HepG2 (cell line): Measurements from ENCODE around the gene MON1A. TPM values are rescaled to one million over a fixed set of nuclear protein-coding genes. Genes with fewer than 3 reads are reported as not detected.

Experiments
- ATAC-seq: fragments of 200-7000 bp; cut with Tn5 transposase; 3 replicates; pipeline ENCODE4 v1.9.1; 2020; ENCODE audit warnings: mild to moderate bottlenecking, moderate library complexity
- BruUV-seq: library from RNA; stranded (reverse); fragments of 400-500 nt; replicated peaks from 2 replicates; lab custom pipeline; 2021; lab: Mats Ljungman, UMichigan
- CTCF ChIA-PET: fragments of 300-600 bp; formaldehyde crosslinking; extraction: SDS; loops from one replicate; lab custom pipeline; 2021; ENCODE audit warnings: low total read pairs, inconsistent platforms, low intra/inter-chr PET ratio; lab: Yijun Ruan, JAX
- POLR2A ChIA-PET: fragments of 350-600 bp; sonication (Branson Sonifier 250); formaldehyde crosslinking; loops from one replicate; lab custom pipeline; 2020; ENCODE audit warnings: antibody characterized with exemption, inconsistent platforms; lab: Yijun Ruan, JAX
- DNase-seq: peaks from one replicate; pipeline ENCODE4 v3.0.0-alpha.2; 2015; ENCODE audit warnings: low spot score
- FAIRE-seq: peaks from 3 replicates; lab custom pipeline; 2011; peaks lifted over from hg19 to GRCh38; lab: Jason Lieb, UNC
- H2AFZ ChIP-seq: one replicate; pipeline ENCODE4 v1.6.1; 2011; ENCODE audit warnings: low read length, inconsistent platforms
- H3K27ac ChIP-seq: fragments of 300-600 bp; 3 replicates; pipeline ENCODE4 v1.8.0; 2011; ENCODE audit warnings: mixed run types, mild to moderate bottlenecking, mixed read lengths, low read length, inconsistent platforms; ENCODE audit not compliant: insufficient read depth; ENCODE audit errors: extremely low read length
- H3K27me3 ChIP-seq, 2 experiments: fragments of 200-600 bp in 1 of 2; 2 replicates in 1 of 2; 3 replicates in 1 of 2; pipeline versions ENCODE4 v1.6.0 to v1.8.0; 2011; ENCODE audit warnings: low read length in 2 of 2, mild to moderate bottlenecking in 2 of 2, moderate library complexity in 2 of 2, inconsistent platforms in 1 of 2; ENCODE audit not compliant: insufficient read depth in 2 of 2, control insufficient read depth in 1 of 2
- H3K36me3 ChIP-seq, 2 experiments: fragments of 200-600 bp in 1 of 2; replicated peaks in 1 of 2; 2 replicates in 1 of 2; 3 replicates in 1 of 2; pipeline versions ENCODE4 v1.5.1 to v1.8.0; 2011; ENCODE audit warnings: low read length in 2 of 2, inconsistent platforms in 1 of 2; ENCODE audit not compliant: insufficient read depth in 2 of 2, control insufficient read depth in 1 of 2
- H3K4me1 ChIP-seq: 2 replicates; pipeline ENCODE4 v1.5.1; 2012; ENCODE audit warnings: low read length, inconsistent platforms; ENCODE audit not compliant: insufficient read depth
- H3K4me2 ChIP-seq: 2 replicates; pipeline ENCODE4 v1.6.0; 2011; ENCODE audit warnings: low read depth, low read length, inconsistent platforms
- H3K4me3 ChIP-seq, 3 experiments: fragments of 200-600 bp in 1 of 3; sonication (generic), shearing (Covaris generic) in 1 of 3; replicated peaks in 1 of 3; 2 replicates each; pipeline ENCODE4 v1.5.1; 2011 to 2016; ENCODE audit warnings: low read length in 3 of 3, inconsistent platforms in 2 of 3, low read depth in 2 of 3, mild to moderate bottlenecking in 2 of 3, control low read depth in 1 of 3, mixed read lengths in 1 of 3; ENCODE audit not compliant: insufficient read depth in 1 of 3
- H3K79me2 ChIP-seq: one replicate; pipeline ENCODE4 v1.6.1; 2011; ENCODE audit warnings: low read length, inconsistent platforms; ENCODE audit not compliant: insufficient read depth
- H3K9ac ChIP-seq: 2 replicates; pipeline ENCODE4 v1.6.0; 2011; ENCODE audit warnings: mild to moderate bottlenecking, low read depth, low read length, inconsistent platforms; ENCODE audit not compliant: insufficient read depth
- H3K9me3 ChIP-seq: 2 replicates; pipeline ENCODE4 v1.5.1; 2012; ENCODE audit warnings: mild to moderate bottlenecking, low read length
- H4K20me1 ChIP-seq: 2 replicates; pipeline ENCODE4 v1.6.0; 2011; ENCODE audit warnings: inconsistent platforms, mild to moderate bottlenecking, low read length, moderate library complexity; ENCODE audit not compliant: insufficient read depth
- EHMT2 ChIP-seq: fragments of 200-600 bp; sonication (generic); IDR thresholded peaks from 2 replicates; pipeline ENCODE4 v1.7.0; 2017; ENCODE audit warnings: antibody characterized with exemption, low read depth, low read length, borderline replicate concordance
- HES4 ChIP-seq: sonication (generic); formaldehyde crosslinking; IDR thresholded peaks from 2 replicates; pipeline ENCODE4 v1.9.0; 2021; ENCODE audit warnings: mild to moderate bottlenecking, missing genetic modification reagents, borderline replicate concordance
- JUNB ChIP-seq: sonication (generic); formaldehyde crosslinking; IDR thresholded peaks from 2 replicates; pipeline ENCODE4 v1.8.0; 2022; ENCODE audit warnings: missing genetic modification reagents, mild to moderate bottlenecking, borderline replicate concordance
- KDM5B ChIP-seq: sonication (generic); formaldehyde crosslinking; IDR thresholded peaks from 2 replicates; pipeline ENCODE4 v1.4.0; 2020; ENCODE audit warnings: missing genetic modification reagents, mild to moderate bottlenecking, borderline replicate concordance
- MIER2 ChIP-seq: IDR thresholded peaks from 2 replicates; pipeline ENCODE4 v1.6.1; 2016; ENCODE audit warnings: missing biosample characterization, missing genetic modification reagents
- NRL ChIP-seq: sonication (generic); formaldehyde crosslinking; IDR thresholded peaks from 2 replicates; pipeline ENCODE4 v1.5.0; 2020; ENCODE audit warnings: missing genetic modification reagents, mild to moderate bottlenecking, moderate library complexity, borderline replicate concordance
- RARA ChIP-seq: IDR thresholded peaks from 2 replicates; pipeline ENCODE4 v1.6.1; 2016; ENCODE audit warnings: missing genetic modification reagents, missing compliant biosample characterization
- REST ChIP-seq, 2 experiments: IDR thresholded peaks; 2 replicates each; pipeline ENCODE4 v1.6.1; 2011 to 2012; ENCODE audit warnings: low read length in 2 of 2, borderline replicate concordance in 1 of 2, low read depth in 1 of 2, mild to moderate bottlenecking in 1 of 2, moderate library complexity in 1 of 2
- SALL1 ChIP-seq: sonication (generic); formaldehyde crosslinking; IDR thresholded peaks from 2 replicates; pipeline ENCODE4 v1.8.0; 2022; ENCODE audit warnings: mild to moderate bottlenecking, missing genetic modification reagents
- SMARCE1 ChIP-seq: fragments of 450-650 bp; IDR thresholded peaks from 2 replicates; pipeline ENCODE4 v1.6.1; 2017; ENCODE audit warnings: borderline replicate concordance
- ZFP36 ChIP-seq: fragments of 150-350 bp; IDR thresholded peaks from 2 replicates; pipeline ENCODE4 v1.6.1; 2018; ENCODE audit warnings: borderline replicate concordance, low read length, low read depth; ENCODE audit not compliant: partially characterized antibody
- ZNF280D ChIP-seq: sonication (generic); formaldehyde crosslinking; IDR thresholded peaks from 2 replicates; pipeline ENCODE4 v1.5.1; 2020; ENCODE audit warnings: mild to moderate bottlenecking, missing genetic modification reagents
- ZNF441 ChIP-seq: sonication (generic); formaldehyde crosslinking; IDR thresholded peaks from 2 replicates; pipeline ENCODE4 v1.7.0; 2021; ENCODE audit warnings: missing genetic modification reagents, borderline replicate concordance
- ZNF550 ChIP-seq: sonication (generic); formaldehyde crosslinking; IDR thresholded peaks from 2 replicates; pipeline ENCODE4 v1.4.0; 2020; ENCODE audit warnings: mild to moderate bottlenecking, missing genetic modification reagents, borderline replicate concordance
- ZNF709 ChIP-seq: sonication (generic); formaldehyde crosslinking; IDR thresholded peaks from 2 replicates; pipeline ENCODE4 v1.5.0; 2020; ENCODE audit warnings: mild to moderate bottlenecking, missing genetic modification reagents
- ZNF792 ChIP-seq: IDR thresholded peaks from 2 replicates; pipeline ENCODE4 v1.6.1; 2016
- ZSCAN9 ChIP-seq: IDR thresholded peaks from 2 replicates; pipeline ENCODE4 v1.6.1; 2016; ENCODE audit warnings: borderline replicate concordance
- WGBS: methylation state at CpG from one replicate; pipeline ENCODE4 v1.1.6; 2017; ENCODE audit warnings: low lambda C conversion rate; 5-methylcytosine and 5-hydroxymethylcytosine counted together
- in situ Hi-C: cut with HindIII; loops from 2 replicates; pipeline ENCODE4 v1.10.0; 2017; ENCODE audit warnings: low pct_unique_long_range_greater_than_20kb; ENCODE audit not compliant: extremely low pct_ligation_motif_present
- intact Hi-C: fragments of 100-400 bp; cut with micrococcal nuclease; formaldehyde crosslinking; loops from one replicate; pipeline ENCODE4 v1.10.0; 2022; ENCODE audit not compliant: unreplicated experiment
- polyA plus RNA-seq, 8 experiments: library from polyadenylated mRNA; depleted of rRNA in 3 of 8; stranded (reverse) in 7 of 8; unstranded in 1 of 8; fragments of >200 nt; fragmentation: Illumina TruSeq in 4 of 8; extraction: Trizol in 4 of 8; gene quantifications; 2 replicates each; pipeline versions ENCODE4 v1.2.1 to v1.2.3, GENCODE V29; 2011 to 2016; ENCODE audit warnings: low read depth in 4 of 8, missing spikeins in 1 of 8, mixed read lengths in 1 of 8; ENCODE audit not compliant: insufficient read depth in 1 of 8
- total RNA-seq, 5 experiments: library from RNA; depleted of rRNA; stranded (reverse); fragments of >200 nt; fragmentation: Illumina TruSeq; extraction: Trizol; gene quantifications; 2 replicates each; pipeline ENCODE4 v1.2.3, GENCODE V29; 2016; ENCODE audit warnings: low read depth in 1 of 5

The MON1A gene
- total and polyA plus RNA-seq, 2 of the 13 experiments (the other 11 are each of a cell fraction or from before 2014, with no cell fraction given), result 4.6 to 9.0 TPM

- Histone ChIP-seq H2AFZ (no peak overlapping the region), H3K79me2 (no peaks in the 10 kb centered on the region), H3K9me3 (no peaks in the 10 kb centered on the region), H3K36me3 (no peaks in the 10 kb centered on the region), H3K4me1 (peaks cover 18% of the 10 kb centered on the region), H3K9ac (no peak overlapping the region), H4K20me1 (no peaks in the 10 kb centered on the region), H3K27me3 (peaks cover 3 to 70% of the 10 kb centered on the region in 2 experiments; a peak in 4 of 5 replicates), H3K27ac (no peak overlapping the region), H3K4me2 (no peak overlapping the region), H3K4me3 (no peak overlapping the region)
- intact Hi-C loops (no loop called here), in situ Hi-C loops (no loop called here)
- ChIA-PET POLR2A (interaction anchor here (0.6 to 1.0 kb wide), 2 partner anchors 10 to 34 kb away, joined by 3 read pairs; no protein-coding TSS in a partner anchor), CTCF (no interaction called here)
- BruUV-seq, result no TSS peak
- no peak for FAIRE-seq
- ATAC-seq, result peak; percentile 32
- 38% methylated on average over 3 of the region's 7 CpGs for WGBS
- DNase-seq, result peak; percentile 27
- 0 out of 2 replicates have a peak, but pooled peaks have one; percentile 37 for TF ChIP-seq KDM5B
- peak; percentile 30; the same call in 1 of the 2 replicates for TF ChIP-seq ZNF709
- no peak for TF ChIP-seq ZNF280D (CRISPR knock-in tag)
- TF ChIP-seq ZNF441 (CRISPR knock-in tag), result peak; percentile 56; the same call in 1 of the 2 replicates
- 0 out of 2 replicates have a peak, but pooled peaks have one; percentile 30 for TF ChIP-seq ZNF792
- TF ChIP-seq EHMT2, result peak; percentile 76; the same call in 1 of the 2 replicates
- no peak for TF ChIP-seq ZFP36
- TF ChIP-seq JUNB (CRISPR knock-in tag), result 0 out of 2 replicates have a peak, but pooled peaks have one; percentile 34
- 0 out of 2 replicates have a peak, but pooled peaks have one; percentile 21 for TF ChIP-seq HES4 (CRISPR knock-in tag)
- TF ChIP-seq MIER2 (CRISPR knock-in tag), result peak; percentile 96
- TF ChIP-seq REST (IDR thresholded peaks at IDR 0.05; ENCODE audit: borderline replicate concordance in 1 of 2, low read depth in 1 of 2, low read length in 2 of 2), result peak; percentile 87 to 97
- TF ChIP-seq NRL (CRISPR knock-in tag), result no peak
- TF ChIP-seq SALL1, result peak; percentile 41
- TF ChIP-seq ZSCAN9, result peak; percentile 79; the same call in 1 of the 2 replicates
- no peak for TF ChIP-seq ZNF550 (CRISPR knock-in tag)
- TF ChIP-seq SMARCE1, result no peak
- 0 out of 2 replicates have a peak, but pooled peaks have one; percentile 23 for TF ChIP-seq RARA
Measured at GRCh38 chr3:49867871-49868321, 61.7 kb downstream of the MON1A start.
